ENCODE results near the gene ZSCAN23.

DNA sequence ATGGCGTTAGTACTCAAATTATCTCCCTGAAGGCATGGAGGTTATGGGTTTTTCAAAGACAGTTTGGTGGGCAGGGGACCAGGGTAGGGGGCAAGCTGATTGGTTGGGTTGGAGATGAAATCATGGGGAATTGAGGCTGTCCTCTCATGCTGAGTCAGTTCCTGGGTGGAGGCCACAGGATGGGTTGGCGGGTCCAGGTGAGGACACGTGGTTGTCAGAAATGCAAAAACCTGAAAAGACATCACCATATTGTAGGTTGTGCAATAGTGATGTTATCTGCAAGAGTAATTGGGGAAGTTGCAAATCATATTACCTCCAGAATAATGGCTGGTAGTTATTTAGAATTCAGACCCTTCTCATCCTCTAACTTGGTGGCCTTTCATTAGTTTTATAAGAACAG is 42.2 kb upstream of the ZSCAN23 start:
- TF ChIP-seq, protein P1, sequence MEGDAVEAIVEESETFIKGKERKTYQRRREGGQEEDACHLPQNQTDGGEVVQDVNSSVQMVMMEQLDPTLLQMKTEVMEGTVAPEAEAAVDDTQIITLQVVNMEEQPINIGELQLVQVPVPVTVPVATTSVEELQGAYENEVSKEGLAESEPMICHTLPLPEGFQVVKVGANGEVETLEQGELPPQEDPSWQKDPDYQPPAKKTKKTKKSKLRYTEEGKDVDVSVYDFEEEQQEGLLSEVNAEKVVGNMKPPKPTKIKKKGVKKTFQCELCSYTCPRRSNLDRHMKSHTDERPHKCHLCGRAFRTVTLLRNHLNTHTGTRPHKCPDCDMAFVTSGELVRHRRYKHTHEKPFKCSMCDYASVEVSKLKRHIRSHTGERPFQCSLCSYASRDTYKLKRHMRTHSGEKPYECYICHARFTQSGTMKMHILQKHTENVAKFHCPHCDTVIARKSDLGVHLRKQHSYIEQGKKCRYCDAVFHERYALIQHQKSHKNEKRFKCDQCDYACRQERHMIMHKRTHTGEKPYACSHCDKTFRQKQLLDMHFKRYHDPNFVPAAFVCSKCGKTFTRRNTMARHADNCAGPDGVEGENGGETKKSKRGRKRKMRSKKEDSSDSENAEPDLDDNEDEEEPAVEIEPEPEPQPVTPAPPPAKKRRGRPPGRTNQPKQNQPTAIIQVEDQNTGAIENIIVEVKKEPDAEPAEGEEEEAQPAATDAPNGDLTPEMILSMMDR (IDR thresholded peaks at IDR 0.05) = no peak
- TF ChIP-seq POLR2A (IDR thresholded peaks at IDR 0.05) = no peak

All from prostate gland (tissue), 2 donors.